SK-N-SH treated with all-trans-retinoic acid at 6 μM for 48 hours (cell line): ENCODE data around the gene UPK1B.

Experiments
- ARNTL ChIP-seq: fragments of 450-650 bp; formaldehyde crosslinking; IDR thresholded peaks from 2 replicates; pipeline ENCODE4 v1.5.0; 2020; ENCODE audit warnings: low read depth, mild to moderate bottlenecking, moderate library complexity, borderline replicate concordance
- BACH2 ChIP-seq: fragments of 250-450 bp; sonication (Bioruptor Pico); IDR thresholded peaks from 2 replicates; pipeline ENCODE4 v1.9.0; 2021; ENCODE audit warnings: mild to moderate bottlenecking, borderline replicate concordance
- CSDC2 ChIP-seq: fragments of 250-450 bp; sonication (Bioruptor Pico); IDR thresholded peaks from 2 replicates; pipeline ENCODE4 v1.5.0; 2020; ENCODE audit warnings: mild to moderate bottlenecking, moderate library complexity
- ESRRG ChIP-seq: fragments of 250-450 bp; sonication (Bioruptor Pico); IDR thresholded peaks from 2 replicates; pipeline ENCODE4 v1.6.1; 2021; ENCODE audit warnings: mild to moderate bottlenecking
- ISL1 ChIP-seq: fragments of 250-450 bp; sonication (Bioruptor Pico); IDR thresholded peaks from 2 replicates; pipeline ENCODE4 v2.1.2; 2022; ENCODE audit warnings: mild to moderate bottlenecking, moderate library complexity
- OSR1 ChIP-seq: fragments of 250-450 bp; sonication (Bioruptor Pico); IDR thresholded peaks from 2 replicates; pipeline ENCODE4 v1.8.0; 2022; ENCODE audit warnings: moderate library complexity, mild to moderate bottlenecking, inconsistent platforms
- PPARA ChIP-seq: fragments of 250-450 bp; sonication (Bioruptor Pico); IDR thresholded peaks from 2 replicates; pipeline ENCODE4 v1.5.0; 2020; ENCODE audit warnings: mild to moderate bottlenecking, borderline replicate concordance
- RARB ChIP-seq: fragments of 250-450 bp; sonication (Bioruptor Pico); IDR thresholded peaks from 2 replicates; pipeline ENCODE4 v1.8.0; 2021; ENCODE audit warnings: mild to moderate bottlenecking, moderate library complexity
- SNAI2 ChIP-seq: fragments of 250-450 bp; sonication (Bioruptor Pico); IDR thresholded peaks from 2 replicates; pipeline ENCODE4 v1.5.0; 2020; ENCODE audit warnings: mild to moderate bottlenecking, moderate library complexity
- ZFP3 ChIP-seq: fragments of 250-450 bp; sonication (Bioruptor Pico); IDR thresholded peaks from 2 replicates; pipeline ENCODE4 v1.5.0; 2020; ENCODE audit warnings: mild to moderate bottlenecking, moderate library complexity
- ZNF70 ChIP-seq: fragments of 450-650 bp; formaldehyde crosslinking; IDR thresholded peaks from 2 replicates; pipeline ENCODE4 v1.5.0; 2020; ENCODE audit warnings: mild to moderate bottlenecking, moderate library complexity
- TF ChIP-seq, protein P1 (sequence below): fragments of 250-450 bp; sonication (Bioruptor Pico); IDR thresholded peaks from 2 replicates; pipeline ENCODE4 v1.5.1; 2021; ENCODE audit warnings: mild to moderate bottlenecking, moderate library complexity
- TF ChIP-seq, protein P2 (sequence below): fragments of 250-450 bp; sonication (Bioruptor Pico); IDR thresholded peaks from 2 replicates; pipeline ENCODE4 v1.5.1; 2020; ENCODE audit warnings: low read depth, mild to moderate bottlenecking, moderate library complexity
- TF ChIP-seq, protein P3 (sequence below): fragments of 250-450 bp; sonication (Bioruptor Pico); IDR thresholded peaks from 2 replicates; pipeline ENCODE4 v1.8.0; 2020; ENCODE audit warnings: mild to moderate bottlenecking, moderate library complexity, borderline replicate concordance

DNA sequence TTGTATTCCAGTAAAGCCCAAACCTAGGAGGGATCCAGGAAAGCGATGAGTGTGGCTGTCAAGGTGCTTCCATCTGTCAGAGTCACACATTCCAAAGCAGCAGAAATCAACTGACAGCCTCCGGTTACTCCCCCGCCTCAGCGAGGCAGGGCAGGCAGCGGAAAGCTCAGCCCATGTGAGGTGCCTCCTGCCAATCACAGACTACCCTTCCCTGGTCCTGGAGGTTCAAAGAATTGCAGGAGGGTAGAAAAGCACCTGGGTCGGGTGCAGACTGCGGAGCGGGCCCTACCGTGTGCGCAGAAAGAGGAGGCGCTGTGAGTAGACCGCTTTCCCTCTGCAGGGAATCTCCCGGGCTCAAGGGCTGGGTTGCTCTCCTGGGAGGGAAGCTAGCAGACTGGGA, at the start of gene UPK1B:
- TF ChIP-seq, protein P1, sequence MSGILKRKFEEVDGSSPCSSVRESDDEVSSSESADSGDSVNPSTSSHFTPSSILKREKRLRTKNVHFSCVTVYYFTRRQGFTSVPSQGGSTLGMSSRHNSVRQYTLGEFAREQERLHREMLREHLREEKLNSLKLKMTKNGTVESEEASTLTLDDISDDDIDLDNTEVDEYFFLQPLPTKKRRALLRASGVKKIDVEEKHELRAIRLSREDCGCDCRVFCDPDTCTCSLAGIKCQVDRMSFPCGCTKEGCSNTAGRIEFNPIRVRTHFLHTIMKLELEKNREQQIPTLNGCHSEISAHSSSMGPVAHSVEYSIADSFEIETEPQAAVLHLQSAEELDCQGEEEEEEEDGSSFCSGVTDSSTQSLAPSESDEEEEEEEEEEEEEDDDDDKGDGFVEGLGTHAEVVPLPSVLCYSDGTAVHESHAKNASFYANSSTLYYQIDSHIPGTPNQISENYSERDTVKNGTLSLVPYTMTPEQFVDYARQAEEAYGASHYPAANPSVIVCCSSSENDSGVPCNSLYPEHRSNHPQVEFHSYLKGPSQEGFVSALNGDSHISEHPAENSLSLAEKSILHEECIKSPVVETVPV (CRISPR knock-in tag), result no peak
- TF ChIP-seq, protein P2, sequence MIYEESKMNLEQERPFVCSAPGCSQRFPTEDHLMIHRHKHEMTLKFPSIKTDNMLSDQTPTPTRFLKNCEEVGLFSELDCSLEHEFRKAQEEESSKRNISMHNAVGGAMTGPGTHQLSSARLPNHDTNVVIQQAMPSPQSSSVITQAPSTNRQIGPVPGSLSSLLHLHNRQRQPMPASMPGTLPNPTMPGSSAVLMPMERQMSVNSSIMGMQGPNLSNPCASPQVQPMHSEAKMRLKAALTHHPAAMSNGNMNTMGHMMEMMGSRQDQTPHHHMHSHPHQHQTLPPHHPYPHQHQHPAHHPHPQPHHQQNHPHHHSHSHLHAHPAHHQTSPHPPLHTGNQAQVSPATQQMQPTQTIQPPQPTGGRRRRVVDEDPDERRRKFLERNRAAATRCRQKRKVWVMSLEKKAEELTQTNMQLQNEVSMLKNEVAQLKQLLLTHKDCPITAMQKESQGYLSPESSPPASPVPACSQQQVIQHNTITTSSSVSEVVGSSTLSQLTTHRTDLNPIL, result no peak
- no peak for TF ChIP-seq ARNTL (CRISPR knock-in tag)
- TF ChIP-seq CSDC2 (CRISPR knock-in tag), result no peak
- no peak for TF ChIP-seq OSR1 (CRISPR knock-in tag)
- TF ChIP-seq, protein P3, sequence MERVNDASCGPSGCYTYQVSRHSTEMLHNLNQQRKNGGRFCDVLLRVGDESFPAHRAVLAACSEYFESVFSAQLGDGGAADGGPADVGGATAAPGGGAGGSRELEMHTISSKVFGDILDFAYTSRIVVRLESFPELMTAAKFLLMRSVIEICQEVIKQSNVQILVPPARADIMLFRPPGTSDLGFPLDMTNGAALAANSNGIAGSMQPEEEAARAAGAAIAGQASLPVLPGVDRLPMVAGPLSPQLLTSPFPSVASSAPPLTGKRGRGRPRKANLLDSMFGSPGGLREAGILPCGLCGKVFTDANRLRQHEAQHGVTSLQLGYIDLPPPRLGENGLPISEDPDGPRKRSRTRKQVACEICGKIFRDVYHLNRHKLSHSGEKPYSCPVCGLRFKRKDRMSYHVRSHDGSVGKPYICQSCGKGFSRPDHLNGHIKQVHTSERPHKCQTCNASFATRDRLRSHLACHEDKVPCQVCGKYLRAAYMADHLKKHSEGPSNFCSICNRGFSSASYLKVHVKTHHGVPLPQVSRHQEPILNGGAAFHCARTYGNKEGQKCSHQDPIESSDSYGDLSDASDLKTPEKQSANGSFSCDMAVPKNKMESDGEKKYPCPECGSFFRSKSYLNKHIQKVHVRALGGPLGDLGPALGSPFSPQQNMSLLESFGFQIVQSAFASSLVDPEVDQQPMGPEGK (CRISPR knock-in tag), result no peak
- no peak for TF ChIP-seq RARB (CRISPR knock-in tag)
- no peak for TF ChIP-seq ZNF70 (CRISPR knock-in tag)
- TF ChIP-seq BACH2 (CRISPR knock-in tag), result no peak
- no peak for TF ChIP-seq ZFP3
- no peak for TF ChIP-seq SNAI2 (CRISPR knock-in tag)
- TF ChIP-seq ISL1 (CRISPR knock-in tag), result no peak
- TF ChIP-seq PPARA (CRISPR knock-in tag), result no peak
- TF ChIP-seq ESRRG (CRISPR knock-in tag), result no peak
